Gastroesophageal sphincter (tissue), 3 donors: ENCODE measurements around the gene NRDC.

Experiments used
- POLR2A ChIP-seq, 2 donors: fragments of 450-650 bp; IDR thresholded peaks; one replicate each; pipeline ENCODE4 v1.6.1; 2017; ENCODE audit warnings: antibody characterized with exemption in 2 of 2, mild to moderate bottlenecking in 2 of 2, moderate library complexity in 1 of 2
- TF ChIP-seq, protein P1 (sequence below), 4 experiments: fragments of 200-600 bp in 2 of 4; fragments of 450-650 bp in 2 of 4; sonication (generic) in 1 of 4; IDR thresholded peaks; one replicate each; pipeline ENCODE4 v1.5.1; 2017 to 2019; ENCODE audit warnings: antibody characterized with exemption in 4 of 4, mild to moderate bottlenecking in 2 of 4, moderate library complexity in 2 of 4

DNA sequence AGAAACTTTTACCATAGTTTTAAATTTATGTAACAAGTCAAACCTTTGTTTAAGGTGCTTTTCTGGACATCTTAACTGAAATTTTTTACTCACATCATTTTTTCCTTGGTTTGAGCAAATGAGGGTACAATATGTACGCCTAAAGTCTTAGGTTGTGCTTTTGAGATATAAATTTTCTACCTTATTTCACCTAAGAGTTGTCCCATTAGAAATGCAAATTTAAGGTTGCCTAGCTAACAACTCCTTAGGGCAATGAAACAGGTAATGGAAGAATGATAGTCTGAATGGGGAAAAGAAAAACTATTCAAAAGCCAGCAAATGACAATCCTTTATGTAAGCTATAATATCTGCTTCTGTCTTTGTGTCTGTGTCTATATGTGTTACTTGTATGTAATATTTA, 19.6 kb downstream of the NRDC start:
- TF ChIP-seq, protein P1, sequence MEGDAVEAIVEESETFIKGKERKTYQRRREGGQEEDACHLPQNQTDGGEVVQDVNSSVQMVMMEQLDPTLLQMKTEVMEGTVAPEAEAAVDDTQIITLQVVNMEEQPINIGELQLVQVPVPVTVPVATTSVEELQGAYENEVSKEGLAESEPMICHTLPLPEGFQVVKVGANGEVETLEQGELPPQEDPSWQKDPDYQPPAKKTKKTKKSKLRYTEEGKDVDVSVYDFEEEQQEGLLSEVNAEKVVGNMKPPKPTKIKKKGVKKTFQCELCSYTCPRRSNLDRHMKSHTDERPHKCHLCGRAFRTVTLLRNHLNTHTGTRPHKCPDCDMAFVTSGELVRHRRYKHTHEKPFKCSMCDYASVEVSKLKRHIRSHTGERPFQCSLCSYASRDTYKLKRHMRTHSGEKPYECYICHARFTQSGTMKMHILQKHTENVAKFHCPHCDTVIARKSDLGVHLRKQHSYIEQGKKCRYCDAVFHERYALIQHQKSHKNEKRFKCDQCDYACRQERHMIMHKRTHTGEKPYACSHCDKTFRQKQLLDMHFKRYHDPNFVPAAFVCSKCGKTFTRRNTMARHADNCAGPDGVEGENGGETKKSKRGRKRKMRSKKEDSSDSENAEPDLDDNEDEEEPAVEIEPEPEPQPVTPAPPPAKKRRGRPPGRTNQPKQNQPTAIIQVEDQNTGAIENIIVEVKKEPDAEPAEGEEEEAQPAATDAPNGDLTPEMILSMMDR (IDR thresholded peaks at IDR 0.05) = no peak
- no peak for TF ChIP-seq POLR2A (IDR thresholded peaks at IDR 0.05)
